Adrenal gland (tissue), 5 donors: ENCODE data around the gene CDK2AP2.

Source experiments
- CTCF ChIP-seq, 6 experiments: fragments of 450-650 bp in 4 of 6; fragments of 200-600 bp in 2 of 6; sonication (generic) in 1 of 6; IDR thresholded peaks; 1 replicate in 5 of 6; 2 replicates in 1 of 6; pipeline versions ENCODE4 v1.5.1 to v1.8.0; 2016 to 2021; ENCODE audit warnings: antibody characterized with exemption in 6 of 6, mild to moderate bottlenecking in 2 of 6, moderate library complexity in 1 of 6
- POLR2A ChIP-seq, 2 donors: fragments of 450-650 bp; IDR thresholded peaks; one replicate each; pipeline ENCODE4 v1.6.1; 2017; ENCODE audit warnings: antibody characterized with exemption in 2 of 2, mild to moderate bottlenecking in 2 of 2, moderate library complexity in 1 of 2
- donor health status: DM: no; HTN: no; CAD: no.

DNA sequence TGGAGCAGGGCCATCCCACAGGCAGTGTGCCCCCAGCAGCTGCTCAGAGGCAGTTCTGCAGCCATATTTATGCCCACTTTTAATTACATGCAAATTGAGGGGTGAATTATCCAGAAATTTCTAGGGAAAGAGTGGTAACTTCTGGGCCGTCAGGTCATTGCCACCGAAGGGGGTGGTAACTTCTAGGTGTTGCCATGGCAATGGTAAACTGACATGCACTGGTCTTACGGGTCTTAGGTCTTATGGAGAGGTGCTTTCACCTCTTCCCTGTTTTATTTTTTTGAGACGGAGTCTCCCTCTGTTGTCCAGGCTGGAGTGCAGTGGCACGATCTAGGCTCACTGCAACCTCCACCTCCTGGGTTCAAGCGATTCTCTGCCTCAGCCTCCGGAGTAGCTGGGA, 35.1 kb downstream of the CDK2AP2 start:
- TF ChIP-seq CTCF (IDR thresholded peaks at IDR 0.05) (no peak), POLR2A (IDR thresholded peaks at IDR 0.05) (no peak)
